ENCODE data around the gene CENPS. TPM values are rescaled to one million over a fixed set of nuclear protein-coding genes. Genes with fewer than 3 reads are reported as not detected.
A peak's percentile ranks its signal among the peaks of the same experiment; 100 is the strongest.

Gene CENPS
- total RNA-seq, result 4.9 TPM
- 1 to 10 TPM; 6.4 to 8.7 (median 7.5) TPM for polyA plus RNA-seq

- H3K36me3 ChIP-seq (ENCODE audit: control insufficient read depth, insufficient read depth, low read length), result no peaks in the 10 kb centered on the region
- H3K27ac Mint-ChIP-seq, result peak within 1 kb of the TSS; percentile 92 to 95 (median 94)
- peak within 1 kb of the TSS; percentile 85 to 94 (median 90) for H3K4me3 Mint-ChIP-seq
Observed at GRCh38 chr1:10430216-10431069, at the start of gene CENPS. Gene CENPS, plus strand, starts transcription at chr1:10430433. Its CDS starts 85 bp downstream, at chr1:10430518.

GRCh38 chr1:10380594-10381275, 49.5 kb upstream of the CENPS start:
- Mint-ChIP-seq H3K27ac (no peak overlapping the region), H3K36me3 (peaks cover 12% of the 10 kb centered on the region), H3K9me3 (no peaks in the 10 kb centered on the region), H3K4me1 (peaks cover 0 to 4% (median 0%) of the 10 kb centered on the region in 4 donors), H3K4me3 (no peak overlapping the region), H3K27me3 (no peaks in the 10 kb centered on the region)
- peaks cover 16% of the 10 kb centered on the region for H3K36me3 ChIP-seq (ENCODE audit: control insufficient read depth, insufficient read depth, low read length)
- ATAC-seq (ENCODE audit: low read depth in 2 of 2) (no peak), DNase-seq (no peak)
- H3K9me3 ChIP-seq (ENCODE audit: control insufficient read depth in 2 of 2, low read length in 2 of 2), result no peaks in the 10 kb centered on the region
- no peaks in the 10 kb centered on the region for H3K27me3 ChIP-seq (ENCODE audit: control insufficient read depth, insufficient read depth, low read length)
- no peak overlapping the region for H3K27ac ChIP-seq (ENCODE audit: insufficient read depth, low read length, poor library complexity, severe bottlenecking)
- no peaks in the 10 kb centered on the region for H3K4me1 ChIP-seq (ENCODE audit: control insufficient read depth, insufficient read depth, low read length, poor library complexity, severe bottlenecking)
- H3K4me3 ChIP-seq (ENCODE audit: low read depth, low read length), result no peak overlapping the region

More at GRCh38 chr1:10430216-10431069, at the start of gene CENPS:
- DNase-seq, result peak; percentile 78 to 89 (median 88)
- peak within 1 kb of the TSS; percentile 85 for H3K4me3 ChIP-seq (ENCODE audit: low read depth, low read length)
- peaks cover 3% of the 10 kb centered on the region for H3K36me3 Mint-ChIP-seq
- H3K4me1 Mint-ChIP-seq, result peaks cover 11 to 28% (median 19%) of the 10 kb centered on the region in 4 donors
- no peaks in the 10 kb centered on the region for H3K9me3 Mint-ChIP-seq
- peaks cover 19% of the 10 kb centered on the region for H3K4me1 ChIP-seq (ENCODE audit: control insufficient read depth, insufficient read depth, low read length, poor library complexity, severe bottlenecking)
- ATAC-seq (ENCODE audit: low read depth in 2 of 2), result peak; percentile 79 to 81
- H3K27ac ChIP-seq (ENCODE audit: insufficient read depth, low read length, poor library complexity, severe bottlenecking), result peak within 1 kb of the TSS; percentile 85
- H3K27me3 Mint-ChIP-seq, result no peaks in the 10 kb centered on the region
- H3K27me3 ChIP-seq (ENCODE audit: control insufficient read depth, insufficient read depth, low read length), result no peaks in the 10 kb centered on the region
- no peaks in the 10 kb centered on the region for H3K9me3 ChIP-seq (ENCODE audit: control insufficient read depth in 2 of 2, low read length in 2 of 2)

- no peak for DNase-seq
- H3K4me3 Mint-ChIP-seq, result no peak overlapping the region
- Histone ChIP-seq H3K27ac (ENCODE audit: insufficient read depth, low read length, poor library complexity, severe bottlenecking) (no peak overlapping the region), H3K9me3 (ENCODE audit: control insufficient read depth in 2 of 2, low read length in 2 of 2) (no peaks in the 10 kb centered on the region), H3K4me3 (ENCODE audit: low read depth, low read length) (no peak overlapping the region), H3K4me1 (ENCODE audit: control insufficient read depth, insufficient read depth, low read length, poor library complexity, severe bottlenecking) (peaks cover 5% of the 10 kb centered on the region), H3K36me3 (ENCODE audit: control insufficient read depth, insufficient read depth, low read length) (peaks cover under 1% of the 10 kb centered on the region), H3K27me3 (ENCODE audit: control insufficient read depth, insufficient read depth, low read length) (no peaks in the 10 kb centered on the region)
- no peaks in the 10 kb centered on the region for H3K27me3 Mint-ChIP-seq
- H3K4me1 Mint-ChIP-seq, result peaks cover 0 to 9% (median 3%) of the 10 kb centered on the region in 4 donors
- no peaks in the 10 kb centered on the region for H3K9me3 Mint-ChIP-seq
- ATAC-seq (ENCODE audit: low read depth in 2 of 2), result no peak
- peak overlapping the region in 1 of 3 donors; percentile 47 for H3K27ac Mint-ChIP-seq
- peaks cover 4% of the 10 kb centered on the region for H3K36me3 Mint-ChIP-seq
Observed at GRCh38 chr1:10383630-10384029, 46.6 kb upstream of the CENPS start.

- H3K4me1 Mint-ChIP-seq, result peaks cover 0 to 9% (median 3%) of the 10 kb centered on the region in 4 donors
- no peaks in the 10 kb centered on the region for H3K27me3 Mint-ChIP-seq
- Histone ChIP-seq H3K4me3 (ENCODE audit: low read depth, low read length) (no peak overlapping the region), H3K27me3 (ENCODE audit: control insufficient read depth, insufficient read depth, low read length) (no peaks in the 10 kb centered on the region), H3K27ac (ENCODE audit: insufficient read depth, low read length, poor library complexity, severe bottlenecking) (no peak overlapping the region), H3K9me3 (ENCODE audit: control insufficient read depth in 2 of 2, low read length in 2 of 2) (no peaks in the 10 kb centered on the region), H3K36me3 (ENCODE audit: control insufficient read depth, insufficient read depth, low read length) (no peaks in the 10 kb centered on the region), H3K4me1 (ENCODE audit: control insufficient read depth, insufficient read depth, low read length, poor library complexity, severe bottlenecking) (peaks cover 5% of the 10 kb centered on the region)
- peaks cover 4% of the 10 kb centered on the region for H3K36me3 Mint-ChIP-seq
- DNase-seq (no peak), ATAC-seq (ENCODE audit: low read depth in 2 of 2) (no peak)
- H3K9me3 Mint-ChIP-seq, result no peaks in the 10 kb centered on the region
- H3K4me3 Mint-ChIP-seq, result no peak overlapping the region
- no peak overlapping the region for H3K27ac Mint-ChIP-seq
Observed at GRCh38 chr1:10384219-10384618, 46.0 kb upstream of the CENPS start.

- no peak overlapping the region for H3K27ac Mint-ChIP-seq
- H3K4me1 Mint-ChIP-seq, result peaks cover 0 to 9% (median 3%) of the 10 kb centered on the region in 4 donors
- Histone ChIP-seq H3K4me1 (ENCODE audit: control insufficient read depth, insufficient read depth, low read length, poor library complexity, severe bottlenecking) (peaks cover 5% of the 10 kb centered on the region), H3K4me3 (ENCODE audit: low read depth, low read length) (no peak overlapping the region), H3K27ac (ENCODE audit: insufficient read depth, low read length, poor library complexity, severe bottlenecking) (no peak overlapping the region), H3K36me3 (ENCODE audit: control insufficient read depth, insufficient read depth, low read length) (no peaks in the 10 kb centered on the region), H3K9me3 (ENCODE audit: control insufficient read depth in 2 of 2, low read length in 2 of 2) (no peaks in the 10 kb centered on the region), H3K27me3 (ENCODE audit: control insufficient read depth, insufficient read depth, low read length) (no peaks in the 10 kb centered on the region)
- ATAC-seq (ENCODE audit: low read depth in 2 of 2) (no peak), DNase-seq (no peak)
- H3K9me3 Mint-ChIP-seq, result no peaks in the 10 kb centered on the region
- peak overlapping the region in 1 of 4 donors; percentile 43 for H3K4me3 Mint-ChIP-seq
- H3K36me3 Mint-ChIP-seq, result peaks cover 4% of the 10 kb centered on the region
- no peaks in the 10 kb centered on the region for H3K27me3 Mint-ChIP-seq
Observed at GRCh38 chr1:10386761-10387676, 43.2 kb upstream of the CENPS start.

- Histone ChIP-seq H3K27me3 (ENCODE audit: control insufficient read depth, insufficient read depth, low read length) (no peaks in the 10 kb centered on the region), H3K36me3 (ENCODE audit: control insufficient read depth, insufficient read depth, low read length) (no peaks in the 10 kb centered on the region), H3K9me3 (ENCODE audit: control insufficient read depth in 2 of 2, low read length in 2 of 2) (no peaks in the 10 kb centered on the region), H3K4me1 (ENCODE audit: control insufficient read depth, insufficient read depth, low read length, poor library complexity, severe bottlenecking) (peaks cover 5% of the 10 kb centered on the region), H3K27ac (ENCODE audit: insufficient read depth, low read length, poor library complexity, severe bottlenecking) (no peak overlapping the region), H3K4me3 (ENCODE audit: low read depth, low read length) (no peak overlapping the region)
- H3K27ac Mint-ChIP-seq, result no peak overlapping the region
- DNase-seq (peak in 2 of 3 donors; percentile 14 to 57), ATAC-seq (ENCODE audit: low read depth in 2 of 2) (no peak)
- peak overlapping the region in 1 of 4 donors; percentile 43 for H3K4me3 Mint-ChIP-seq
- H3K4me1 Mint-ChIP-seq, result peaks cover 0 to 9% (median 3%) of the 10 kb centered on the region in 4 donors
- no peaks in the 10 kb centered on the region for H3K9me3 Mint-ChIP-seq
- H3K27me3 Mint-ChIP-seq, result no peaks in the 10 kb centered on the region
- H3K36me3 Mint-ChIP-seq, result peaks cover 4% of the 10 kb centered on the region
Observed at GRCh38 chr1:10387677-10388386, 42.4 kb upstream of the CENPS start.

GRCh38 chr1:10388387-10388715, 41.9 kb upstream of the CENPS start:
- Histone ChIP-seq H3K4me1 (ENCODE audit: control insufficient read depth, insufficient read depth, low read length, poor library complexity, severe bottlenecking) (peaks cover 5% of the 10 kb centered on the region), H3K9me3 (ENCODE audit: control insufficient read depth in 2 of 2, low read length in 2 of 2) (no peaks in the 10 kb centered on the region), H3K27ac (ENCODE audit: insufficient read depth, low read length, poor library complexity, severe bottlenecking) (no peak overlapping the region), H3K27me3 (ENCODE audit: control insufficient read depth, insufficient read depth, low read length) (no peaks in the 10 kb centered on the region), H3K4me3 (ENCODE audit: low read depth, low read length) (no peak overlapping the region), H3K36me3 (ENCODE audit: control insufficient read depth, insufficient read depth, low read length) (no peaks in the 10 kb centered on the region)
- Mint-ChIP-seq H3K9me3 (no peaks in the 10 kb centered on the region), H3K36me3 (peaks cover 4% of the 10 kb centered on the region), H3K27ac (no peak overlapping the region), H3K27me3 (no peaks in the 10 kb centered on the region), H3K4me1 (peaks cover 0 to 9% (median 3%) of the 10 kb centered on the region in 4 donors), H3K4me3 (no peak overlapping the region)
- DNase-seq (no peak), ATAC-seq (ENCODE audit: low read depth in 2 of 2) (no peak)

All from CD4-positive, CD25-positive, alpha-beta regulatory T cell (primary cell).